A549 (cell line): ENCODE data around the gene ZFP62.

Experiments
- CBX8 ChIP-seq: fragments of 200-600 bp; sonication (generic); IDR thresholded peaks from 2 replicates; pipeline ENCODE4 v1.6.1; 2016
- CTCF ChIP-seq: fragments of >200 bp; sonication (Bioruptor Twin); formaldehyde crosslinking; IDR thresholded peaks from 3 replicates; pipeline ENCODE4 v1.5.1; 2016
- ELK1 ChIP-seq: fragments of 150-350 bp; IDR thresholded peaks from 2 replicates; pipeline ENCODE4 v1.6.1; 2014; ENCODE audit warnings: low read depth, mild to moderate bottlenecking, low read length
- FOSB ChIP-seq: fragments of 250-450 bp; sonication (Bioruptor Pico); IDR thresholded peaks from 2 replicates; pipeline ENCODE4 v1.5.0; 2020; ENCODE audit warnings: mild to moderate bottlenecking, moderate library complexity
- HDAC2 ChIP-seq: fragments of 200-600 bp; sonication (generic); IDR thresholded peaks from 2 replicates; pipeline ENCODE4 v1.6.1; 2016
- JUNB ChIP-seq: fragments of >200 bp; sonication (Bioruptor Twin); formaldehyde crosslinking; IDR thresholded peaks from 2 replicates; pipeline ENCODE4 v1.6.1; 2016
- KDM1A ChIP-seq: fragments of 200-600 bp; sonication (generic); IDR thresholded peaks from 2 replicates; pipeline ENCODE4 v1.6.1; 2016; ENCODE audit warnings: low read depth, mild to moderate bottlenecking
- POLR2A ChIP-seq: IDR thresholded peaks from 2 replicates; pipeline ENCODE4 v1.6.1; 2012; ENCODE audit warnings: mild to moderate bottlenecking, low read length
- RCOR1 ChIP-seq: fragments of 150-350 bp; IDR thresholded peaks from 2 replicates; pipeline ENCODE4 v1.6.1; 2014; ENCODE audit warnings: antibody characterized with exemption, low read length, low read depth
- SREBF2 ChIP-seq: fragments of 450-650 bp; IDR thresholded peaks from 2 replicates; pipeline ENCODE4 v1.6.1; 2014; ENCODE audit warnings: mild to moderate bottlenecking, moderate library complexity
- ZC3H11A ChIP-seq: fragments of 450-650 bp; IDR thresholded peaks from 2 replicates; pipeline ENCODE4 v1.6.1; 2014; ENCODE audit warnings: antibody characterized with exemption, mild to moderate bottlenecking
- TF ChIP-seq, protein P1 (sequence below): fragments of 200-600 bp; sonication (generic); IDR thresholded peaks from 2 replicates; pipeline ENCODE4 v1.6.1; 2016; ENCODE audit warnings: antibody characterized with exemption, mild to moderate bottlenecking, moderate library complexity
- TF ChIP-seq, protein P2 (sequence below): IDR thresholded peaks from 2 replicates; pipeline ENCODE4 v1.6.1; 2012

DNA sequence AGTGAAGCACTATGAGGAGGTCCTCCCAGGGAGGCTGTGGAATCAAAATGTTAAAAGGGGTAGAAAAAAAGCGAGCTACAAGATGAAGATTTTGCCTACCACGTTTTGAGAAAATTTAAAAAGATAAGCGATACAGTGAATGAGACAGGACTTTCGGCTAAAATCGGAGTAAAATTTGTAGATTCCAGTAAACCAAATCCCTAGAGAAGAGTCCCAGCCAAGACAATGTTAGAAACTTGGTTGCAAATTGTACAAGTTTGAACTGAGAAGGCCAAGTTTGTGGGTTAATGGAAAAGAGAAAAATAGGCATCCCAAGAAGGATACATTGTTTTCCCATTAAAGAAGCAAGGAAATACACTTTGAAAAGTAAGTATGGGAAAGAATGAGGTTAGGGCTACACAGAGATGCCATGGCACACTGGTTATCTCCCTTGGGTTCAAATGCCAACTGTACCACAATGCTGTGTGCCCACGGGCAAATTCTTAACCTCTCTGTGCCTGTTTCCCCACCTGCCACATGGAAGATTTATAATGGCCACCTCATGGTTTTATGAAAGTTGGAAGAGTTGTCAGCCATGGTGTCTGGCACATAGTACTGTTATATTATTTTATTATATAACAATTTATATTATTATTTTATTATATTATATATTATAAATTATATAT is 42.3 kb downstream of the ZFP62 start:
- TF ChIP-seq SREBF2 = no peak
- TF ChIP-seq CTCF = no peak
- TF ChIP-seq RCOR1 = no peak
- TF ChIP-seq, protein P1, sequence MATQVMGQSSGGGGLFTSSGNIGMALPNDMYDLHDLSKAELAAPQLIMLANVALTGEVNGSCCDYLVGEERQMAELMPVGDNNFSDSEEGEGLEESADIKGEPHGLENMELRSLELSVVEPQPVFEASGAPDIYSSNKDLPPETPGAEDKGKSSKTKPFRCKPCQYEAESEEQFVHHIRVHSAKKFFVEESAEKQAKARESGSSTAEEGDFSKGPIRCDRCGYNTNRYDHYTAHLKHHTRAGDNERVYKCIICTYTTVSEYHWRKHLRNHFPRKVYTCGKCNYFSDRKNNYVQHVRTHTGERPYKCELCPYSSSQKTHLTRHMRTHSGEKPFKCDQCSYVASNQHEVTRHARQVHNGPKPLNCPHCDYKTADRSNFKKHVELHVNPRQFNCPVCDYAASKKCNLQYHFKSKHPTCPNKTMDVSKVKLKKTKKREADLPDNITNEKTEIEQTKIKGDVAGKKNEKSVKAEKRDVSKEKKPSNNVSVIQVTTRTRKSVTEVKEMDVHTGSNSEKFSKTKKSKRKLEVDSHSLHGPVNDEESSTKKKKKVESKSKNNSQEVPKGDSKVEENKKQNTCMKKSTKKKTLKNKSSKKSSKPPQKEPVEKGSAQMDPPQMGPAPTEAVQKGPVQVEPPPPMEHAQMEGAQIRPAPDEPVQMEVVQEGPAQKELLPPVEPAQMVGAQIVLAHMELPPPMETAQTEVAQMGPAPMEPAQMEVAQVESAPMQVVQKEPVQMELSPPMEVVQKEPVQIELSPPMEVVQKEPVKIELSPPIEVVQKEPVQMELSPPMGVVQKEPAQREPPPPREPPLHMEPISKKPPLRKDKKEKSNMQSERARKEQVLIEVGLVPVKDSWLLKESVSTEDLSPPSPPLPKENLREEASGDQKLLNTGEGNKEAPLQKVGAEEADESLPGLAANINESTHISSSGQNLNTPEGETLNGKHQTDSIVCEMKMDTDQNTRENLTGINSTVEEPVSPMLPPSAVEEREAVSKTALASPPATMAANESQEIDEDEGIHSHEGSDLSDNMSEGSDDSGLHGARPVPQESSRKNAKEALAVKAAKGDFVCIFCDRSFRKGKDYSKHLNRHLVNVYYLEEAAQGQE = no peak
- TF ChIP-seq FOSB (CRISPR knock-in tag) = no peak
- no peak for TF ChIP-seq CBX8
- TF ChIP-seq ZC3H11A = no peak
- TF ChIP-seq, protein P2, sequence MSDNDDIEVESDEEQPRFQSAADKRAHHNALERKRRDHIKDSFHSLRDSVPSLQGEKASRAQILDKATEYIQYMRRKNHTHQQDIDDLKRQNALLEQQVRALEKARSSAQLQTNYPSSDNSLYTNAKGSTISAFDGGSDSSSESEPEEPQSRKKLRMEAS = no peak
- no peak for TF ChIP-seq ELK1
- TF ChIP-seq HDAC2 = no peak
- TF ChIP-seq POLR2A = no peak
- no peak for TF ChIP-seq JUNB
- TF ChIP-seq KDM1A = 0 out of 2 replicates have a peak, but pooled peaks have one; percentile 31
